ENCODE measurements around the gene GRPR.

GRPR gene

GRCh38 chrX:16123222-16123786 lies at the start of gene GRPR:
Gene GRPR (plus strand): TSS chrX:16123565. CDS start chrX:16123954, 389 bp downstream.
- peak; percentile 69 to 75 for DNase-seq (ENCODE audit: low read depth in 2 of 2)

GRCh38 chrX:16075087-16075486 lies 48.3 kb upstream of the GRPR start:
- no peak for DNase-seq (ENCODE audit: low read depth in 2 of 2)

- DNase-seq (ENCODE audit: low read depth in 2 of 2): no peak
Measured at GRCh38 chrX:16076834-16077233, 46.5 kb upstream of the GRPR start.

GRCh38 chrX:16077811-16078210 lies 45.6 kb upstream of the GRPR start:
- no peak for DNase-seq (ENCODE audit: low read depth in 2 of 2)

- no peak for DNase-seq (ENCODE audit: low read depth in 2 of 2)
Measured at GRCh38 chrX:16081357-16081756, 42.0 kb upstream of the GRPR start.

- no peak for DNase-seq (ENCODE audit: low read depth in 2 of 2)
Measured at GRCh38 chrX:16082470-16083085, 40.8 kb upstream of the GRPR start.

GRCh38 chrX:16087076-16087475 lies 36.3 kb upstream of the GRPR start:
- DNase-seq (ENCODE audit: low read depth in 2 of 2): no peak

GRCh38 chrX:16089086-16089485 lies 34.3 kb upstream of the GRPR start:
- DNase-seq (ENCODE audit: low read depth in 2 of 2): no peak

- no peak for DNase-seq (ENCODE audit: low read depth in 2 of 2)
Measured at GRCh38 chrX:16096141-16096540, 27.2 kb upstream of the GRPR start.

- no peak for DNase-seq (ENCODE audit: low read depth in 2 of 2)
Measured at GRCh38 chrX:16100673-16101072, 22.7 kb upstream of the GRPR start.

GRCh38 chrX:16101581-16101980 lies 21.8 kb upstream of the GRPR start:
- DNase-seq (ENCODE audit: low read depth in 2 of 2): no peak

- no peak for DNase-seq (ENCODE audit: low read depth in 2 of 2)
Measured at GRCh38 chrX:16103625-16104024, 19.7 kb upstream of the GRPR start.

GRCh38 chrX:16112428-16112827 lies 10.9 kb upstream of the GRPR start:
- DNase-seq (ENCODE audit: low read depth in 2 of 2): no peak

- DNase-seq (ENCODE audit: low read depth in 2 of 2): no peak
Measured at GRCh38 chrX:16113978-16114565, 9.3 kb upstream of the GRPR start.

GRCh38 chrX:16114611-16115010 lies 8.8 kb upstream of the GRPR start:
- peak; percentile 96 for DNase-seq (ENCODE audit: low read depth in 2 of 2)

- DNase-seq (ENCODE audit: low read depth in 2 of 2): no peak
Measured at GRCh38 chrX:16119353-16120220, 3.8 kb upstream of the GRPR start.

GRCh38 chrX:16120431-16120830 lies 2.9 kb upstream of the GRPR start:
- no peak for DNase-seq (ENCODE audit: low read depth in 2 of 2)

- no peak for DNase-seq (ENCODE audit: low read depth in 2 of 2)
Measured at GRCh38 chrX:16124201-16124600, 836 bp downstream of the GRPR start.

GRCh38 chrX:16125520-16126149 lies 2.3 kb downstream of the GRPR start:
- DNase-seq (ENCODE audit: low read depth in 2 of 2): no peak

- DNase-seq (ENCODE audit: low read depth in 2 of 2): no peak
Measured at GRCh38 chrX:16130707-16131106, 7.3 kb downstream of the GRPR start.

GRCh38 chrX:16134936-16135335 lies 11.6 kb downstream of the GRPR start:
- DNase-seq (ENCODE audit: low read depth in 2 of 2): no peak

- no peak for DNase-seq (ENCODE audit: low read depth in 2 of 2)
Measured at GRCh38 chrX:16136080-16136479, 12.7 kb downstream of the GRPR start.

Data from fibroblast of skin of left biceps (primary cell).